ENCODE measurements around the gene ZNF205.

- TF ChIP-seq POLR2A (IDR thresholded peaks at IDR 0.05; ENCODE audit: borderline replicate concordance, extremely low read depth, insufficient read depth, insufficient read length), result no peak
- TF ChIP-seq CTCF (IDR thresholded peaks at IDR 0.05 in 2 of 3, conservative IDR thresholded peaks at IDR 0.05 in 1 of 3; ENCODE audit: borderline replicate concordance in 1 of 3, insufficient read depth in 1 of 3, low read depth in 2 of 3, low read length in 2 of 3), result no peak
- TF ChIP-seq SP1 (IDR thresholded peaks at IDR 0.05; ENCODE audit: low read depth), result no peak
- TF ChIP-seq ELF1 (IDR thresholded peaks at IDR 0.05; ENCODE audit: borderline replicate concordance, low read depth), result no peak
Observed at GRCh38 chr16:3155181-3155580, 42.8 kb downstream of the ZNF205 start.
